HG02840 (cell line): ENCODE measurements around the gene CYP4B1.
"Not testable (repeated sequence)": the region's sequence is repeated elsewhere in the genome, so short reads cannot be mapped to it uniquely, and the experiment has no call there.

Experiments used
- ATAC-seq: cut with Tn5 transposase; IDR thresholded peaks from one replicate; pipeline ENCODE4 v1.9.1; 2021; ENCODE audit warnings: mild to moderate bottlenecking, moderate library complexity, moderate number of reproducible peaks; ENCODE audit not compliant: unreplicated experiment, low FRiP score

The CYP4B1 gene

GRCh38 chr1:46812996-46813857 lies 14.4 kb downstream of the CYP4B1 start:
- ATAC-seq, result no peak

GRCh38 chr1:46813858-46814396 lies 15.1 kb downstream of the CYP4B1 start:
- no peak for ATAC-seq

GRCh38 chr1:46815133-46815532 lies 16.3 kb downstream of the CYP4B1 start:
- no peak for ATAC-seq

GRCh38 chr1:46816930-46817329 lies 18.1 kb downstream of the CYP4B1 start:
- ATAC-seq, result no peak

GRCh38 chr1:46817814-46818213 lies 19.0 kb downstream of the CYP4B1 start:
- no peak for ATAC-seq

- ATAC-seq, result no peak
Observed at GRCh38 chr1:46818591-46818990, 19.7 kb downstream of the CYP4B1 start.

- ATAC-seq, result no peak
Observed at GRCh38 chr1:46819335-46819734, 20.5 kb downstream of the CYP4B1 start.

- ATAC-seq, result no peak
Observed at GRCh38 chr1:46820076-46820475, 21.2 kb downstream of the CYP4B1 start.

- no peak for ATAC-seq
Observed at GRCh38 chr1:46820560-46821060, 21.8 kb downstream of the CYP4B1 start.

- ATAC-seq, result no peak
Observed at GRCh38 chr1:46822248-46822826, 23.5 kb downstream of the CYP4B1 start.

- no peak for ATAC-seq
Observed at GRCh38 chr1:46823151-46823550, 24.3 kb downstream of the CYP4B1 start.

- ATAC-seq, result not testable (repeated sequence)
Observed at GRCh38 chr1:46826892-46827291, 28.0 kb downstream of the CYP4B1 start.

- no peak for ATAC-seq
Observed at GRCh38 chr1:46830665-46831322, 31.9 kb downstream of the CYP4B1 start.

GRCh38 chr1:46835469-46835868 lies 36.6 kb downstream of the CYP4B1 start:
- not testable (repeated sequence) for ATAC-seq

- not testable (repeated sequence) for ATAC-seq
Observed at GRCh38 chr1:46846386-46846785, 47.5 kb downstream of the CYP4B1 start.

- ATAC-seq, result not testable (repeated sequence)
Observed at GRCh38 chr1:46857660-46858065, 58.8 kb downstream of the CYP4B1 start.

GRCh38 chr1:46862348-46862747 lies 63.5 kb downstream of the CYP4B1 start:
- no peak for ATAC-seq
